Body of pancreas (tissue), 4 donors: ENCODE data around the gene GNL3.

Experiments used
- POLR2A ChIP-seq, 3 donors: fragments of 450-650 bp; IDR thresholded peaks; one replicate each; pipeline ENCODE4 v1.6.1; 2016; ENCODE audit warnings: antibody characterized with exemption in 3 of 3, mild to moderate bottlenecking in 2 of 3
- TF ChIP-seq, protein P1 (sequence below), 7 experiments: fragments of 450-650 bp in 4 of 7; fragments of 200-600 bp in 3 of 7; sonication (generic) in 3 of 7; IDR thresholded peaks; one replicate each; pipeline ENCODE4 v1.5.1; 2016 to 2019; ENCODE audit warnings: antibody characterized with exemption in 7 of 7

DNA sequence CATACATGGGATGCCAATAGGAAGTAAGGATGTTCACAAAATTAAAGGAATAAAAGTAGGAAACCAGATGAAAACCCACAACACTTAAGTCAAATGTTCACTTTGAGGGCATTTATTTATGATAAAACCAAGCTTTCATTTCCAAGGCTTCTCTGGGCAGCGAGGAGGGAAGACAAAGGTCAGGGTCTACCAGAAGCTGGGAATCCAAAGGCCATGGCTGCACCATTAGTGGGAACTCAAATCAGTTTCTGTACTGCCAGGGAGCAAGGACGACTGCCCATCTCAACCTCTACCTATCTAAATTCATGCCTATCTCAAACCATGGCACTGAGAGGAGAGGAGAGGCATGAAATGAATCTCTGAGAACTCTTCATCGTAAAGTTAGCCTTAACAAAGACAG, 22.7 kb upstream of the GNL3 start:
- TF ChIP-seq, protein P1, sequence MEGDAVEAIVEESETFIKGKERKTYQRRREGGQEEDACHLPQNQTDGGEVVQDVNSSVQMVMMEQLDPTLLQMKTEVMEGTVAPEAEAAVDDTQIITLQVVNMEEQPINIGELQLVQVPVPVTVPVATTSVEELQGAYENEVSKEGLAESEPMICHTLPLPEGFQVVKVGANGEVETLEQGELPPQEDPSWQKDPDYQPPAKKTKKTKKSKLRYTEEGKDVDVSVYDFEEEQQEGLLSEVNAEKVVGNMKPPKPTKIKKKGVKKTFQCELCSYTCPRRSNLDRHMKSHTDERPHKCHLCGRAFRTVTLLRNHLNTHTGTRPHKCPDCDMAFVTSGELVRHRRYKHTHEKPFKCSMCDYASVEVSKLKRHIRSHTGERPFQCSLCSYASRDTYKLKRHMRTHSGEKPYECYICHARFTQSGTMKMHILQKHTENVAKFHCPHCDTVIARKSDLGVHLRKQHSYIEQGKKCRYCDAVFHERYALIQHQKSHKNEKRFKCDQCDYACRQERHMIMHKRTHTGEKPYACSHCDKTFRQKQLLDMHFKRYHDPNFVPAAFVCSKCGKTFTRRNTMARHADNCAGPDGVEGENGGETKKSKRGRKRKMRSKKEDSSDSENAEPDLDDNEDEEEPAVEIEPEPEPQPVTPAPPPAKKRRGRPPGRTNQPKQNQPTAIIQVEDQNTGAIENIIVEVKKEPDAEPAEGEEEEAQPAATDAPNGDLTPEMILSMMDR (IDR thresholded peaks at IDR 0.05), result no peak
- TF ChIP-seq POLR2A (IDR thresholded peaks at IDR 0.05), result no peak
